BLaER1 (cell line): Measurements from ENCODE around the gene HS2ST1.
"Not testable (repeated sequence)": the region's sequence is repeated elsewhere in the genome, so short reads cannot be mapped to it uniquely, and the experiment has no call there.

Source experiments
- H3K27ac ChIP-seq: shearing (Covaris generic); formaldehyde crosslinking; 2 replicates; pipeline ENCODE4 v1.8.1; 2022
- H3K27me3 ChIP-seq: shearing (Covaris generic); formaldehyde crosslinking; 2 replicates; pipeline ENCODE4 v1.8.1; 2022
- H3K36me3 ChIP-seq: shearing (Covaris generic); formaldehyde crosslinking; 2 replicates; pipeline ENCODE4 v1.8.1; 2022
- H3K4me1 ChIP-seq: shearing (Covaris generic); formaldehyde crosslinking; 2 replicates; pipeline ENCODE4 v1.8.1; 2022
- H3K4me2 ChIP-seq: shearing (Covaris generic); formaldehyde crosslinking; 2 replicates; pipeline ENCODE4 v1.8.1; 2022
- H3K4me3 ChIP-seq: shearing (Covaris generic); formaldehyde crosslinking; 2 replicates; pipeline ENCODE4 v1.8.1; 2022
- H3K9ac ChIP-seq: shearing (Covaris generic); formaldehyde crosslinking; 2 replicates; pipeline ENCODE4 v1.8.1; 2022
- H3K9me3 ChIP-seq: shearing (Covaris generic); formaldehyde crosslinking; 2 replicates; pipeline ENCODE4 v1.8.1; 2022
- H4K20me1 ChIP-seq: shearing (Covaris generic); formaldehyde crosslinking; 2 replicates; pipeline ENCODE4 v1.8.1; 2022
- Cebpa-rat ChIP-seq: shearing (Covaris generic); IDR thresholded peaks from 2 replicates; pipeline ENCODE4 v1.8.1; 2022

HS2ST1 gene

DNA sequence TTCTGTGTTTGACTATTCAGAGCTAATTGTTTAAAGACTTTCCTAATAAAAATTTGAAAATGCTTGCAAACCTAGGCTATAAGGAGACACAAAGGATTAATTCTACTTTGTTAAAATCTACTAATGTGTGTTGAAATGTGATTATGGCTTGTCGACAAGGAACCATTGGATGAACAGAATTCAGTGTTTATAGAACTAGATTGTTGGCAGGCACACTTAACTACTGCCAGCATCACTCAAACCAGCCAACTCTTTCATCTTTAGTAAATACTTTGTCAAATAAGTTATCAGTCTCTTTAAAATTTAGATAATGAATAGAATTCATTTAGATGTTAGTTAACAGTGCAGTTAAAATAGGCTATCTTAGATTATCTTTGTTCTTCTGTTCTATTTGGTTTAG is 27.6 kb downstream of the HS2ST1 start:
- no peak overlapping the region for H3K4me2 ChIP-seq
- H3K9me3 ChIP-seq, result peaks cover 6% of the 10 kb centered on the region; the same call in 1 of the 2 replicates
- H3K27ac ChIP-seq, result no peak overlapping the region
- no peak overlapping the region for H3K9ac ChIP-seq
- H4K20me1 ChIP-seq, result 0 out of 2 replicates have a peak, but pooled peaks cover 13% of the 10 kb centered on the region
- H3K4me1 ChIP-seq, result no peaks in the 10 kb centered on the region
- H3K27me3 ChIP-seq, result no peaks in the 10 kb centered on the region
- no peak for TF ChIP-seq Cebpa-rat
- H3K4me3 ChIP-seq, result no peak overlapping the region
- no peaks in the 10 kb centered on the region for H3K36me3 ChIP-seq

DNA sequence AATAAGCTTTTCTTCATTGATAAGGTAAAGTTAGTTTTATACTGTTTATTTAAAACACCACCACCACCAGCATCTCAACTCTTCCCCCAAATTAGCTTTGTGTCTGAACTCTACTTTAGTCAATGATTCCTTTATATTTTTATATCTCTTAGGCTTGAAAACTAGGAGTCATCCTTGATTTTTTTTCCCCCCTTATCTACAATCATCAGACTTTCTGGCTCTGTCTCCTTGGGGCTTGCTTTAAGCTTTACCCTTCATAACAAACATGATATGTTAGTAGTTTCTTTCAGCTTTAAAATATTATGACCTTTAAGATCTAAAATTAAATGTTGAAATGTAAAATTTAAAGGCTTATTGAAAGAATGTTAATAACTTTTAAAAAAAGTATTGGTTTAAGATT is 28.3 kb downstream of the HS2ST1 start:
- no peaks in the 10 kb centered on the region for H3K4me1 ChIP-seq
- H3K9ac ChIP-seq, result no peak overlapping the region
- H3K36me3 ChIP-seq, result no peaks in the 10 kb centered on the region
- H3K27ac ChIP-seq, result no peak overlapping the region
- H4K20me1 ChIP-seq, result 0 out of 2 replicates have a peak, but pooled peaks cover 13% of the 10 kb centered on the region
- H3K4me3 ChIP-seq, result no peak overlapping the region
- no peaks in the 10 kb centered on the region for H3K27me3 ChIP-seq
- peaks cover 6% of the 10 kb centered on the region; the same call in 1 of the 2 replicates for H3K9me3 ChIP-seq
- no peak overlapping the region for H3K4me2 ChIP-seq
- TF ChIP-seq Cebpa-rat, result no peak

DNA sequence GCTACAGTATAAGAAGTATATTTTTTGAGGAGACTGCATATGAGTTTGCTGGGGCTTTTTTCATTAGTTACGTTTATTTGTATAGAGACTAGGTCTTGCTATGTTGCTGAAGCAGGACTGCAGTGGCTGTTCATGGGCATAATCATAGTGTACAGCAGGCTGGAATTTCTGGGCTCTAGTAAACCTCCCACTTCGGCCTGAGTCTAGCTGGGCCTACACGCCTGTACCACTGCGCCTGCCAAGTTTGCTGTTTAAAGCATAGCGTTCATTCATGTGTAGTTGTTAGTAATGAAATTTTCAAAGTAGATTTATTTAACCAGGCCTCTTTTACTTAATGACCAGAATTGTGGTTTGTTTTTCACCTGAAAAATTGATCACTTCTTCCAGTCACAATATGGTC is 33.8 kb downstream of the HS2ST1 start:
- no peaks in the 10 kb centered on the region for H4K20me1 ChIP-seq
- H3K4me3 ChIP-seq, result no peak overlapping the region
- H3K27ac ChIP-seq, result no peak overlapping the region

DNA sequence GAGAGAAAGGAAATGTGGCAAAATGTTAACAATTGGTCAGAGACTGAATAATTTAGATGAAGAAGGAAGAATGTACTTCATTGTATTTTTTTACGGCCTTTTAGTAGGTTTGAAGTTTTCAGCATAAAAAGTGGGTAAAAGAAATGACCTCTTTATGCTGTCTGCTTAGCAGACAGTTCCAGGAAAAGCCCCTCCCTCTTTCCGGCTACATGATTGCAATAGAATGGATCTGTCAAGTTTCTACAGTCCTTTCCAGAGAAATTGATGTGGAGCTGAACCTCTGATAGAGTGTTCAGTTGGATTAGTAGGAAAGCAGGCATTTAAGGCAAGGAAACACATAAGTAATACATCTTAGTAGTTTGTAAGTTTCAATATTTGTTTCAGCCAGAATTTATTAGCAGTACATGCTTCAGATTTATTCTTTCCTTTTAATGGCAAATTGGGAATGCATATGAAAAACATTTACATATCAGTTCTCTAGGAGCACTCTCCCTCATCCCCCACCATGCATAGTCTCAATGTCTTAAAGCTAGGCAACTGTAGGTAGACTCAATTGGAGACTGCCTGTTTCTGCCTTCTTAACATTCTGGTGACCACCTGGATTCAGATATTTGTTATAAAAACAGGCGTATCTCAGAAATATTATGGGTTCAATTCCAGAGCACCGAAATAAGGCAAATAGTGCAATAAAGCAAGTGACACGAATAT is 36.4 kb downstream of the HS2ST1 start:
- Histone ChIP-seq H4K20me1 (0 out of 2 replicates have a peak, but pooled peaks cover 4% of the 10 kb centered on the region), H3K9ac (no peak overlapping the region), H3K4me1 (peaks cover 14% of the 10 kb centered on the region), H3K4me2 (no peak overlapping the region), H3K4me3 (no peak overlapping the region), H3K27me3 (no peaks in the 10 kb centered on the region), H3K36me3 (0 out of 2 replicates have a peak, but pooled peaks cover 5% of the 10 kb centered on the region), H3K27ac (no peak overlapping the region), H3K9me3 (peaks cover 14% of the 10 kb centered on the region)
- TF ChIP-seq Cebpa-rat, result no peak

More for the DNA sequence above, 33.8 kb downstream of the HS2ST1 start:
- Histone ChIP-seq H3K4me2 (no peak overlapping the region), H3K27me3 (no peaks in the 10 kb centered on the region), H3K9ac (no peak overlapping the region), H3K36me3 (0 out of 2 replicates have a peak, but pooled peaks cover 5% of the 10 kb centered on the region), H3K9me3 (peaks cover 17% of the 10 kb centered on the region), H3K4me1 (peaks cover 8% of the 10 kb centered on the region)
- no peak for TF ChIP-seq Cebpa-rat

DNA sequence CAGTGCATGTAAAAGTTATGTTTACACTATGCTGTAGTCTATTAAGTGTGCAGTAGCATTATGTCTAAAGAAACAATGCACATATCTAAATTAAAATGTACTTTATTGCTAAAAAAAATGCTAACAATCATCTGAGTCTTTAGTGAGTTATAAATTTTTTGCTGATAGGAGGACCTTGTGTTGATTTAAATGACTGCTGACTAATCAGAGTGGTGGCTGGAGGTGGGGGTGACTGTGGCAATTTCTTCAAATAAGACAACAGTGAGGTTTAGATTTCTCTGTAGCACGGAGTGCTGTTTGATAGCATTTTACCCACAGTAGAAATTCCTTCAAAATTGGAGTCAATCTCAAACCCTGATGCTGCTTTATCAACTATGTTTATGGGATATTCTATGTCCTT is 37.0 kb downstream of the HS2ST1 start:
- Histone ChIP-seq H4K20me1 (0 out of 2 replicates have a peak, but pooled peaks cover 9% of the 10 kb centered on the region), H3K4me3 (no peak overlapping the region), H3K9me3 (peaks cover 14% of the 10 kb centered on the region), H3K36me3 (0 out of 2 replicates have a peak, but pooled peaks cover 5% of the 10 kb centered on the region), H3K9ac (no peak overlapping the region), H3K4me2 (no peak overlapping the region), H3K4me1 (peaks cover 14% of the 10 kb centered on the region), H3K27me3 (no peaks in the 10 kb centered on the region), H3K27ac (no peak overlapping the region)
- no peak for TF ChIP-seq Cebpa-rat

DNA sequence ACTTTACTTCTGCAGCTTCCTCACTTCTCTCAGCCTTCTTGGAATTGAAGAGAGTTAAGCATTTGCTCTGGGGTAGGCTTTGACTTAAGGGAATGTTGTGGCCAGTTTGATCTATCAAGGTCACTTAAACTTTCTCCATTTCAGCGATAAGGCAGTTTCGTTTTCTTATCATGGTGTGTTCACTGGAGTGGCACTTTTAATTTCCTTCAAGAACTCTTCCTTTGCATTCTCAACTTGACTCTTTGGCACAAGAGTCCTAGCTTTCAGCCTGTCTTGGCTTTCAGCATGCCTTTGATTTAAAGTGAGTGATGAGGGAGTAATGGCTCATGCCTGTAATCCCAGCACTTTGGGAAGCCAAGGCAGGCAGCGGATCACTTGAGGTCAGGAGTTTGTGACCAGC is 38.7 kb downstream of the HS2ST1 start:
- peaks cover 14% of the 10 kb centered on the region for H3K9me3 ChIP-seq
- H3K4me3 ChIP-seq, result peak overlapping the region; percentile 21; the same call in 1 of the 2 replicates
- no peak for TF ChIP-seq Cebpa-rat
- H4K20me1 ChIP-seq, result 0 out of 2 replicates have a peak, but pooled peaks cover 12% of the 10 kb centered on the region
- H3K4me2 ChIP-seq, result peak overlapping the region; percentile 67
- H3K27ac ChIP-seq, result peak overlapping the region; percentile 3; the same call in 1 of the 2 replicates
- no peaks in the 10 kb centered on the region for H3K27me3 ChIP-seq
- H3K4me1 ChIP-seq, result peaks cover 14% of the 10 kb centered on the region
- no peak overlapping the region; the same call in 1 of the 2 replicates for H3K9ac ChIP-seq
- H3K36me3 ChIP-seq, result 0 out of 2 replicates have a peak, but pooled peaks cover 10% of the 10 kb centered on the region

DNA sequence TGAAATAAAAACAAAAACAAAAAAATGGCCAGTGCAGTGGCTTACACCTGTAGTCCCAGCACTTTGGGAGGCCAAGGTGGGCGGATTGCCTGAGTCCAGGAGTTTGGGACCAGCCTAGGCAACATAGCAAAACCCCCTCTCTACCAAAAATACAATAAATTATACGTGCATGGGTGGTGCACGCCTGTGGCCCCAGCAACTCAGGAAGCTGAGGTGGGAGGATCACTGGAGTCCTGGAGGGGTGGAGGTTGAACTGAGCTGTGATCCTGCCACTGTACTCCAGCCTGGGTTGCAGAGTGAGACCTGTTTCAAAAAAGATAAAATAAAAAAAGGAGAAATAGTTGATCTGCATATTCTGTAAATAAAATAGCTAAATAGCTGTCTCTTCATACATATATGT is 41.2 kb downstream of the HS2ST1 start:
- no peak overlapping the region for H3K27ac ChIP-seq
- 0 out of 2 replicates have a peak, but pooled peaks cover 16% of the 10 kb centered on the region for H3K36me3 ChIP-seq
- peaks cover 22% of the 10 kb centered on the region for H3K9me3 ChIP-seq
- H3K4me2 ChIP-seq, result no peak overlapping the region
- H3K27me3 ChIP-seq, result no peaks in the 10 kb centered on the region
- no peak overlapping the region for H3K4me3 ChIP-seq
- peaks cover 14% of the 10 kb centered on the region for H3K4me1 ChIP-seq
- no peak overlapping the region for H3K9ac ChIP-seq
- TF ChIP-seq Cebpa-rat, result no peak
- H4K20me1 ChIP-seq, result 0 out of 2 replicates have a peak, but pooled peaks cover 12% of the 10 kb centered on the region

DNA sequence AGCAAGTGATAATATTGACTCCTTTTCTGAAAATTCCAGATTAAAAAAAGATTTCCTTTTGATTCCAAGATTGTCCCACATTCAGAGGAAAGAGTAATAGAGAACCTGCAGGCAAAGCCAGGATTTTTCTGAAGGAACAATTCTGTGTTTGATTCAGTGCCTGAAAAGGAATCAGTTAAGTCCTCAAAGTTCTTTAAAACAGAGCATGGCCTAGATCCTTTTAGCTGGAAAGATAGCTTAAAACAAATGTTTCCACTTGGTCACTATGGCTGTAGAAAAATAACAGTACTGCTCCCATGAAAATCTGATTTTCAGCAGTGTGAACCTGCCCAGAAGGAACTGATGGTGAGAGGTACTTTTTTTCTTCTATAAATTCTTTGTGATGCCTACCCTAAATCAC is 41.8 kb downstream of the HS2ST1 start:
- Histone ChIP-seq H3K27me3 (no peaks in the 10 kb centered on the region), H3K36me3 (0 out of 2 replicates have a peak, but pooled peaks cover 16% of the 10 kb centered on the region), H4K20me1 (0 out of 2 replicates have a peak, but pooled peaks cover 12% of the 10 kb centered on the region), H3K4me1 (peaks cover 14% of the 10 kb centered on the region), H3K4me3 (no peak overlapping the region), H3K9me3 (peaks cover 22% of the 10 kb centered on the region), H3K9ac (no peak overlapping the region), H3K27ac (no peak overlapping the region), H3K4me2 (no peak overlapping the region)
- no peak for TF ChIP-seq Cebpa-rat

DNA sequence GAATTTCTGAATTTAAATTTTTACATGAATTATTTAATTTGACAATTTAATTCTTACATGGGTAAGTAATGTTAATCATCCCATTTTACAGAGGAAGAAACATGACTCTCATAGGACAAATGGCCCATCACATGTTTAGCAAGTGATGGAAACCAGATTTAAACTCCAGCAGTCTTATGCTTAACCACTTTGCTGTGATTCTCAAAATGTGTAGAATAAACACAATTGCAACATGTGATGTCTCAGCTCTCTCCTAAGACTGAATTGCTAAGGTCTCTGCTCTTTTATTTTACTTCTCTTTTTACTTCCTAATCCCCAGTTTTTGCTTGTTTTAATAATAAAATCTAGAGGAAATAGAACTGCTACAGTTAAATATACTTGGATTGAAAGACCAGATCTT is 42.8 kb downstream of the HS2ST1 start:
- no peak overlapping the region for H3K4me2 ChIP-seq
- H3K36me3 ChIP-seq, result 0 out of 2 replicates have a peak, but pooled peaks cover 15% of the 10 kb centered on the region
- peaks cover 14% of the 10 kb centered on the region for H3K4me1 ChIP-seq
- H3K9ac ChIP-seq, result no peak overlapping the region
- H3K4me3 ChIP-seq, result no peak overlapping the region
- H3K9me3 ChIP-seq, result peaks cover 13% of the 10 kb centered on the region
- H3K27ac ChIP-seq, result no peak overlapping the region
- 0 out of 2 replicates have a peak, but pooled peaks cover 12% of the 10 kb centered on the region for H4K20me1 ChIP-seq
- no peak for TF ChIP-seq Cebpa-rat
- H3K27me3 ChIP-seq, result no peaks in the 10 kb centered on the region

DNA sequence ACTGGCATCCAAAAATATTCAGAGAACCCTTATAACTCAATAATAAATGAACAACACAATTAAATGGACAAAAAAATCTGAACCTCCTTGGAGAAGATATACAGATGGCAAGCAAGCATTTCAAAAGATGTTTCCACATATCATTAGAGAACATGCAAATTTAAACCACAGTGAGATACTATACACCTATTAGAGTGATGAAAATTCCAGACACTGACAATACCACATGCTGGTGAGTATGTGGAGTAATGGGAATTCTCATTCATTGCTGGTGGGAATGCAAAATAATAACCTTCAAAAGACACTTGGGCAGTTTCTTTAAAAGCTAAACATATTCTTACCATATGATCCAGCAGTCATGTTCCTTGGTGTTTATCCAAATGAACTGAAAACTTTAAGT is 46.1 kb downstream of the HS2ST1 start:
- Histone ChIP-seq H3K27ac (no peak overlapping the region), H3K36me3 (0 out of 2 replicates have a peak, but pooled peaks cover 11% of the 10 kb centered on the region), H3K9ac (no peak overlapping the region), H3K27me3 (no peaks in the 10 kb centered on the region), H3K4me1 (no peaks in the 10 kb centered on the region), H3K9me3 (peaks cover 24% of the 10 kb centered on the region), H3K4me2 (no peak overlapping the region), H3K4me3 (no peak overlapping the region), H4K20me1 (0 out of 2 replicates have a peak, but pooled peaks cover 15% of the 10 kb centered on the region)
- TF ChIP-seq Cebpa-rat, result no peak

DNA sequence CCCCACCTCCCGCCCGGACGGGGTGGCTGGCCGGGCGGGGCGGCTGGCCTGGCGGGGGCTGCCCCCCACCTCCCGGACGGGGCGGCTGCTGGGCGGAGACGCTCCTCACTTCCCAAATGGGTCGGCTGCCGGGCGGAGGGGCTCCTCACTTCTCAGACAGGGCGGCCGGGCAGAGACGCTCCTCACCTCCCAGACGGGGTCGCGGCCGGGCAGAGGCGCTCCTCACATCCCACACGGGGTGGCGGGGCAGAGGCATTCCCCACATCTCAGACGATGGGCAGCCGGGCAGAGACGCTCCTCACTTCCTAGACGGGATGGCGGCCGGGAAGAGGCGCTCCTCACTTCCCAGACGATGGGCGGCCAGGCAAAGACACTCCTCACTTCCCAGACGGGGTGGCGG is 49.4 kb downstream of the HS2ST1 start:
- H3K27ac ChIP-seq, H3K4me3 ChIP-seq, H3K9ac ChIP-seq, H3K27me3 ChIP-seq, H3K36me3 ChIP-seq, H3K4me2 ChIP-seq, H3K4me1 ChIP-seq: not testable (repeated sequence)
- H3K9me3 ChIP-seq, result peaks cover 22% of the 10 kb centered on the region
- H4K20me1 ChIP-seq, result 0 out of 2 replicates have a peak, but pooled peaks cover 12% of the 10 kb centered on the region
